SW 1271 (cell line): ENCODE measurements around the gene MPPED1.

Experiments used
- DNase-seq, 2 experiments: peaks; one replicate each; lab custom pipeline; 2025; lab: John Stamatoyannopoulos, UW

MPPED1 gene

DNA sequence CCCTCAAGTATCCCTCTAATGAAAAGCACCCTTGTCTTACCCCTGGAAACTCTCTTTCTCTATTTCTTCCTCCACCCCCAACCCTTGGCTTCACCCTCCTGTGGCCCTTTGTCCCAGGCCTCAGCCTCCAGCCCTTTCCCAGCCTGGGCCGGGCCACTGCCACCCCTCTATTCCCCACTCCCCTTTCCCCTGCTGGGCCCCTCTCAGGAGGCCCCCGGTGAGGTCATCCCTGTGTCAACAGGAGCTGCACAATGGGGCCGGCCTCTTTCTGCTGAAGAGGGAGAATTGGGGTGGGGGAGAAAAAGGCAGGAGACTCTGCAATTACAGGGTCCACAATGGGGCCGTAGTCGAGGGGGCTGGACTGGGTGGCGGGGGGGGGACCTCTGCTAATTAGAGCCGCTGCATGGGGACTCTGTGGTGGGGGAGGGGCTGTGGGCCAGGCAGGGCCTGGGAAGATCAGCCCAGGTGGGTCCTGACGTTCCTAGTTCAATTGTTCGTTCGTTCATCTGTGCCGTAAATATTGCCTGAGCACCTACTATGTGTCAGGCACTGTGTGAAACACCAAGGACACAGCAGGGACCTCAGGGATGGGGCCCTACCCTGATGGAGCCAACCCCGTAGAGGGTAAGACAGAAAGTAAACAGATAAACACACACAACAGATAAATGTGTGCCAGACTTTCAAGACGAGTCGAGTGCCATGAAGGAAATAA lies 18.5 kb upstream of the MPPED1 start:
- no peak for DNase-seq

- DNase-seq = no peak
Observed at GRCh38 chr22:43393844-43394474, 17.9 kb upstream of the MPPED1 start.

DNA sequence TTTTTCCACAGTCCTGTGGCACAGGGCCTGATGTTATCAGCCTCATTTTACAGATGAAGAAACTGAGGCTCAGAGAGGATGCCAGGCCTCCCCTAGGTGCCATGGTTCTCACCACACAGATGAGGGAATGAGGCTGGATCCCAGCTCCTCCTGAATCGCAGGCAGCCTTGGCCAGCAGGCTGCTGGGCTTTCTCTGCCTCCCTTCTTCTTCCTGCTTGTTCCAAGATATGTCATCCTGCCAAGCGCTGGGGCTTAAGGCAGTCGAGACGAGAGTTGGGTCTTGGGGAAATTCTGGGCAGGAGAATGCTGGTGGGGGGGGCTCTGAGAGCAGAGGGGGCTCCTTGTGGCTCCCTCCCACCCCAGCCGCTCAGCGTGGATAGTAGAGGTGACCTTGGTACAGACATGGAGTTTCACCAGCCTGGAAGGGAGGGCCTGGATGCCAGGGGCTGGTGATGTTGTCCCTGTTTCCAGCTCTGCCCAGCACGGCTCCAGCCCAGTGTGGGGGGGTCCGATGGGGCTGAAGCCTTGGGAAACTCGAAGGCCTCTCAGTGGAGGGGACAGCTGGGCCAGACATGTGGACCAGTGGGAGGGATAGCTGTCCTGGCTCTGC lies 16.6 kb upstream of the MPPED1 start:
- no peak for DNase-seq

- DNase-seq = no peak
Observed at GRCh38 chr22:43396321-43396933, 15.4 kb upstream of the MPPED1 start.

GRCh38 chr22:43396934-43397457 lies 14.8 kb upstream of the MPPED1 start:
- no peak for DNase-seq

- DNase-seq = no peak
Observed at GRCh38 chr22:43397766-43398165, 14.0 kb upstream of the MPPED1 start.

DNA sequence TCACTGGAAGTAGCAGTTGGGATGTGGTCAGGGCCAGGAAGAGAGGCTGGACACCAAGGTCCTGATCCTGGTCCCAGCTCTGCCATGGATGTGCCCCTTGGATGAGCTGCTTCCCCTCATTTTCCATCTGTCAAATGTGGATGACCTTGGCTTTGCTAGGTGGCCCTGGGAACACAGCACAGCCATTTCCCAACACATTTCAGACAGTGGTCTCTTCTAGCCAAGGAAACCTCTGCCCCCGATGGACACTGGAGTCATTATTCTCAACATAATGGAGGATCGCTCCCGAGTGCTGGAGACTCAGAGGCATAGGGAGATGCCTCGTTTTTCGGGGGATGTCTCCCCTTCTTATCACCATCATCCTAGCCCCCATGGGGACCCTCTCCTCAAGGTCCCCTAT lies 13.6 kb upstream of the MPPED1 start:
- DNase-seq = no peak

GRCh38 chr22:43398910-43399309 lies 12.9 kb upstream of the MPPED1 start:
- no peak for DNase-seq

DNA sequence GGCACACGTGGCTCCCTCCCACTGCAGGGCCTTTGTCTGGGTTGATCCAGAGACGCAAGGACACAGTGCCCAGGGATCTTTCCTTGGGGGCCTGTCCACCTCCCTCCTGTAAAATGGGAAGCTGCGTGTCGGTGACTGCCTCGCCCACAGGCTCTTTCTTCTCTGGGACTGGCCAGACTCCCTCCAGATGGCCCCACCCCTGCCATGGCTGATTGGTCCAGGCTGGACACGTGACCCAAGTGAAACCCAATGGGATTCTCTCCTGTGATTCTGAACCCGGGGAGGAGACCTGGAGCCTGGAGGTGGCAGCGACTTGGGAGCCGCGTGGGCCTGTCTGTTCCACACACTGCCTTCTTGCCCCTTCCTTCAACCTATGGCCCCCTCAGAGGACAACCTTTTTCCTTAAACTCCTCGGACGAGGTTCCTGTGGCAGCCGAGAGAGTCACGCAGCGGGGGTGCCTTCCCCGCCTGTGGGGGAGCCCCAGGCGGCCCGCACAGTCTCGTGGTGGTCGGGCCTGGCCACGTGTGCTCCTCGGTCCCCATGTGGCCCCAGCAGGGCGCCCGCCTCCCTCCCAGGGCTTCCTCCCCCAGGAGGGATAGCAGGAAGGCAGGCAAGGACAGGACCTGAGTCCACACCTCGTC lies 12.4 kb upstream of the MPPED1 start:
- no peak for DNase-seq

GRCh38 chr22:43399980-43400358 lies 11.8 kb upstream of the MPPED1 start:
- DNase-seq = no peak

GRCh38 chr22:43400449-43400848 lies 11.4 kb upstream of the MPPED1 start:
- no peak for DNase-seq

- no peak for DNase-seq
Observed at GRCh38 chr22:43401233-43401632, 10.6 kb upstream of the MPPED1 start.

- DNase-seq = no peak
Observed at GRCh38 chr22:43401661-43402060, 10.2 kb upstream of the MPPED1 start.

DNA sequence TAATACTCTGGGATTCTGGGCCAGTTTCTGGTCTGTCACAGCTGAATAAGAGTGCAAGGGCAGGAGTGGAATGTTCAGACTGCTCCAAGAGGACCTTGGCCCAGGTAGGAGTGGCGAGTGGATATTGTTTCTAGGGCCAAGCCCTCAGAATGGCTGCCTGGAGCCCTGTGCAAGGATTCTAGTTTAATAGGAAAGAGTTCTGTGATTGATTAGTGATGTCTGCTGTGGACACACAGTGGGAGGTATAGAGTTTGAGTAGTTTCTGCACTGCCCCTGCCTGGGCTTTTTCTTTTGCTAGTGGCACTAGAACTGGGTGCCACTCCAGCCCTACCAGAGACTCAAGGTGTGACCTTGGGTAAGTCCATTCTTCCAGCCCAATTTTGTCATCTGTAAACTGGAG lies 9.7 kb upstream of the MPPED1 start:
- DNase-seq = no peak

DNA sequence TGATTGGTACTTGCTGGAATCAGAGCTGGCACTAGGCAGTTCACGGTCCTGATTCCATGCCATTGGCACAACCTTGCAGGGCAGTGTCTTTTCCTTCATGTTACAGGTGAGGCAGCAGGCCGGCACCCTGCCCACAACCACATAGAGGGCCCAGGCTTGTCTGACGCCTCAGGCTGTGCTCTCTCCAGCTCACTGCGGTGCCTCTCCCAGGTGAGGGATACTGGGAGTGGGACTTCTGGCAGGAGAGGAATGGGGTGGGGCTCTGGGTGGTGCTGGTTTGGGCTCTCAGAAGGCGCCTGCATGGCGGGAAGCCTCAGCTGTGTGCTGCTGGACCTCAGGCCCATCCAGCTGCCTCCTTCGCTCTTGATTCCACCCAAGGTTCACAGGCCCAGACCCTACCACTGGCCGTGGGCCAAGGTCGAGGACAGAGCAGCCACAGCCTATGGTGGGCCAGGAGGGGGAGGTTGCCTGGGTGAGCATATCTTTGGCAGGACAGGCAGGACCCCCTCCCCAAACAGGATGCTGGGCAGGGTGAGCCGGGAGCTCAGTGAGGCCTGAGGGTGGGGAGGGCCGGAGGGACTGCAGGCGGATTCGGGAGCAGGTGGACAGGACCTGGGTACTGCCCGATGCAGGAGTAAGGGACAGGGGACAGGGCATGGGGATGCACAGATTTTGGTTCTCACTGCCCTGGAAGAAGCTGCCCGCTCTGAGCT lies 7.0 kb upstream of the MPPED1 start:
- DNase-seq = no peak

- no peak for DNase-seq
Observed at GRCh38 chr22:43406186-43406790, 5.5 kb upstream of the MPPED1 start.

- no peak for DNase-seq
Observed at GRCh38 chr22:43407591-43407990, 4.2 kb upstream of the MPPED1 start.

DNA sequence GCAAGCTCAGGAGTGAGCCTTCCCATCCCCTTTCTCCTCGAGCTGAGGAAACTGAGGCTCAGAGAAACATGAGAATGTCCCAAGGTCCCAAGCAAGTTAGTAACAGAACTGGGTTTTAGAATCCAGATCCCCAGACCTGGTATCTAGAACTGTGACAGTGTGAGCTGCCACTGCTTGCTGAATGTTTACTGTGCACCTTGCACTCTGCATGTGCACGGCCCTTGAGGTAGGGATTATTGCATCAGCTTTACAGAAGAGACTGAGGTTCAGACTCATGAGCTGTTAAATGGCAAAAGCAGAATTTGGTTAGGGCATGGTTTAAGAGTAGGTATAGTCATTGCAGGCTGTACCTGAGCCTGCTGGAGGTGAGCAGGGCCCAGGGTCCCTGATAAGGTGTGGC lies 3.8 kb upstream of the MPPED1 start:
- no peak for DNase-seq

DNA sequence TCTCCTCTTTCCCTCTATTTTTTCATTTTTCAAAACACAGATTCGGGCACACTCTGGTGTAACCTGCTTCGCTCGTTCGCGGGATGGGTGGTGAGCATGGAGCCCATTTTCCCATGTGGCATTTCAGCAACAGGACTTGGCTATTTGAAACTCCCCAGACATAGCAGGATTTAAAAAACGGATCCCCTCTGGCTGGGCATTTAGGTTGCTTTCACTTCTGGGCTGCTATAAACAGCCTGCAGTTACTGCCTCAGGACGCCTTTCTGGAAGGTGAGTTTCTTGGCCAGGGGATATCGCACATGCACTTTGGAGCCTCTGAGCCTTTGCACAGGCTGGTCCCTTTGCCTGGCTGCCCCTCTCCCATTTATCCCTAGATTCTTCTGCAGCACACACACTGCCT lies 2.8 kb upstream of the MPPED1 start:
- DNase-seq = no peak

- DNase-seq = no peak
Observed at GRCh38 chr22:43409800-43410199, 2.0 kb upstream of the MPPED1 start.
